HG02938 (cell line): Measurements from ENCODE around the gene MTRR.

Experiments used
- ATAC-seq: cut with Tn5 transposase; IDR thresholded peaks from one replicate; pipeline ENCODE4 v1.9.1; 2021; ENCODE audit warnings: mild to moderate bottlenecking, moderate library complexity; ENCODE audit not compliant: unreplicated experiment

Gene MTRR

DNA sequence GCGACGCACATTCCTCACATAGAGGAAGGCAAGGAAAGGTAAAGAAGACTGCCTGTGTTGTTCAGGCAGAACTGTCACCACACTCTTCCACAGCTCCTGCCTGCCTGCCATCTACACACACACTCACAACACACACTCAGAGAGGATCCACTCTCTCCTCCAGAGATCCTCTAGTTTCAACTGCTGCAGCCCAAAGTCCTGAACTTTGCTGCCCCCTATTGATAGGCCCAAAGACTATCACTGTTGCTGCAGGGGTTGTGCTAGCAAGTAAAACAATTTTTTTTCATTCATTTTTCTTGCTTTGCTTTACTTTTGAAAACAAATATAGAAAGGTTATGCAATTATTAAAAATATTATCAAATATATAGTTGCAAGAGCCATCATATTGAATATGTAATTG lies 12.1 kb upstream of the MTRR start:
- ATAC-seq = no peak

DNA sequence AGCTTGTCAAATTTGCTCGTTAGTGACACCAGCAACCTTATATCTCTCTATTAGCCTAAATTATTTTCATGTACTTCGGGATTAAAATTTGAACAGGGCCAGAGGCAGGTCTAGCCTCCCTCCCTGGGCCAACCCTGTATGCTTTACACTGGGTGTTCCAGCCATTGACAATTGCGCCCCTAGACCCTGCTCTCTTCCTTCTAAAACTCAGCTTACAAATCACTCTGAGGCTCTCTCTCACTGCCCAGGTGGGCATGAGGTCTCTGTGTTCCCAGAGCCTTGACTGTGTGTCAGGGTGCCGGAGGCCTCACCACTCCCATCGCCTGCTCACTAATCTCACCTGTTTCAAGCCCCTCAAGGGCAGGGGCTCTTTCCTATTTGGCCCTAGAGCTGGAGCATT lies 11.6 kb upstream of the MTRR start:
- no peak for ATAC-seq

DNA sequence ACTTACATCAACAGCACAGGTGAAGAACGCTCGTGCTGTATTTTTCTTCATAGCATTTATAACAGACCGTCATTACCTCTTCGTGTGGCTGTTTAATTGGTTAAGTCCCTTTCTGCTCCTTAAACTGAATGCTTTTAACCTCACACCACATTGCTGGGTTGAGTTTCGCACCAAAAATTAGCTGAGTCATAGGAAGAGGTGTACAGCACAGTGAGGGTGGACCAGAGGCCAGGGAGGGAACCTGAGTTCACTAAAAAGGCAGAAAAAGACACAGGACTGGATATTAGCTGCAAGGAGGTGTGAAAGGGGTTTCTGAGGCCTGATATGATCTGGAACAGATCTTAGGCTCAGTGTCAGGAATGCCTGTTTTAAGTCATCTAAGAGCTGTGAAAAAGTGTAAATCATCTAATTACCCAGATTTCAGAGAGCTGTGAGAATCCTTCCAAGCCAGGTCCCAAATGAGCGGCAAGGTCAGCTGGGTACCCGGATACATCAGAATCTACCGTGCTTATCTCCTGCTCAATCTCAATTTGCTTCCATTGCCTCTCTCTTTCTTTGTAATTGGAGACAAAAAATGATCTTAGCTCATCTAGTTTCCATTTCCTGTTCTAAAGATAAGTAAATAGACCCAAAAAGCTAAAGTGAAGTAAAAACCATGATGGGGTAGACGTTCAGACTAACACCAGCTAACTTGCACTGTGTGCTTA lies 10.9 kb upstream of the MTRR start:
- ATAC-seq = no peak

DNA sequence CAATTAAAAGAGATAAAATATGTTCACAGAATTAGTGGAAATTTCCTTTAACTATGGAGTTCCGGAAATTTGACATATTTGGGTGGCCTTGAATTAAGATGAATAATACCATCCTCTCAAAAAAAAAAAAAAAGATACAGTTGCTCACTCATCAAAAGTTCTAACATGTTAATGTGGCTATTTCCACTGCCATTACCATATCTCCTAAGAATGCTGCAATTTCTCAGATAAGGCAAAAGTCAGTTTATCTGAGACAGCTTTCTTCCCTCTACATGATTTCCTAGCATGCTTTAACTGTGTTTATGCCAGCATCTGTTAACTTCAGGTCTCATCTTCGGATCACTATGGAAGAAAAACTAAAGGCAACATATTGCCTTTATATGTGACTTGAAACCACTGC lies 2.8 kb upstream of the MTRR start:
- no peak for ATAC-seq

DNA sequence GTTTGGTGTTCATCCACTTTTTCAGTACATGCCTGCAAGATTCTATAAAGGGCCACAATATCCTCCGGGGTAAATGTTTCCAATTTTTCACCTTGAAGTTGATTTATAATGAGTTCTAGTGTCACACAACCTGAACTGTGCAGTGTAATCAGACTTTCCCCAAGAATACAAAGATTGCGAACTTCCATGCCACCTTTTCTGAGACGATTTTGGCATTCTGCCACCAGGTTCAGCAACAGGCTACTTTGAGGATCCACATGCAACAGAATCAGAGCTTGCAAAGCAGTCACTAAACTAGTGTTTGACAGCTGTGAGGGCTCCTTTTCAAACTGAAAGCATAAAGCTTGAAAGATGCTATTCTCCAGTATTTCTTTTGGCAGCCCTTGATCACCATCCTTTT lies 1.7 kb upstream of the MTRR start:
- no peak for ATAC-seq

DNA sequence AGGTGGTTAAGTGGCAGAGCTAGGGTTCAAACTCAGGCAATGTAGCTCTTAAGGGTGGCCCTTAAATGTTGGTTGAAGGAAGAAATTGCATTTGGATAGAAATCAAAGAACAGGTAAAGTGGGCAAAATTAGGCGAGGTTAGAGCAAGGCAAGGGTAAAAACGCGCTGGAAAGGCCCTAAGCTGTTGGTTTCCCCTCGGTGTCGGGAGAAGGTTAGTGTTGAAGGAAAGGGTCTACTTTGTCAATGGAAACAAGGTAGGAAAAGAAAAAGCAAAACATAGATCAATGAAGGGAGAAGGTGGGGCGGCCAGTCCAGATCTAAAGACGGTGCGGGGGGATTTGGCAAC lies 548 bp upstream of the MTRR start:
- peak; percentile 0 for ATAC-seq

DNA sequence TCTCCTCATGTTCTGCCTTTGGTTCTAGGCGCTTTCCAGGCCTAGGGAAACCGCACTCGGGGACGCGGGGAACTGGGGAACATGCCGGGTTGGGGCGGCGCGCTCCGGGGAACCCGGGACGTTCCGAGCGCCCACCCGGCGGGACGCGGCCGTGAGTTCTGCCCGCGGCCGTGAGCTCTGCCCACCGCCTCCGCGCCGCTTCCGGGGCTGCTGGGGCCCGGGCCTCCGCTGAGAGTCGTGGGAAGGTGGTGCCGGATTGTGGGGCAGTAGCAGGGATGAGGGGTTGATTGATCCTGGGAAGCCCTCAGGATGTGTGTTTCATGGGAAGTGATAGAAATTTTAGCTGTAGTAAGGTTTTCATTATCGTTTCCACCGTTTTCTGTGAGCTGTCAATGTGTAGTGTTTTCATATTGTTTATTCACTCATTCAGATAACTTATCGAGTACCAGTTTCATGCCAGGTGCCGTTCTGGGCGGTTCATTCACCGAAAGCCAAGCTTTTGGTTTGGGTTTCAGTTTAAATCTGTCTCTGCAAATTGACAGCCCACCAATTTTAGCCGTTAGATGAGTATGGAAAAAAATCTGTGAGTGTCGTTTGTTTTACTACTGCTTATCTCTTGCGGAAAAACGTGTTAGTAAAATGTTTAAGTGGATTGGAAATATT lies 657 bp downstream of the MTRR start:
- ATAC-seq = peak; percentile 27

DNA sequence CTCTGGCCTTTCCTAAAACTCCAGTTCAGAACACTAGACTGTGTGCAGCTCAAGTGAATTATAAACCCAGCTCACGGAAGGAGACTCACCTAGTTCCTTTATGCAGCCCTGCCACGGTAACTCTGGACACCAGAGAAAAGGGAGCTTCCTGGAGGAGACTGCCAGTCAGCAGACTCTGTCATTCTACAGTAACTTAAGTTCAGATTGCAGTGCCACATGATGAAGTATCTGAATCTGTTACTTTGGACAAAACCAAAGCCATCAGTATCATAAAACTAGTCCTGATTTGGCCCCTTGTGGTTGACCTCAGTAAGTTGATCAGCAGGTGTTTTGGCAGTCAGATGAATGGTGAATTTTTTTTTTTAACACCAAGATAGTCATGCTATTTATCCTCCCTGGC lies 2.7 kb downstream of the MTRR start:
- ATAC-seq = no peak

DNA sequence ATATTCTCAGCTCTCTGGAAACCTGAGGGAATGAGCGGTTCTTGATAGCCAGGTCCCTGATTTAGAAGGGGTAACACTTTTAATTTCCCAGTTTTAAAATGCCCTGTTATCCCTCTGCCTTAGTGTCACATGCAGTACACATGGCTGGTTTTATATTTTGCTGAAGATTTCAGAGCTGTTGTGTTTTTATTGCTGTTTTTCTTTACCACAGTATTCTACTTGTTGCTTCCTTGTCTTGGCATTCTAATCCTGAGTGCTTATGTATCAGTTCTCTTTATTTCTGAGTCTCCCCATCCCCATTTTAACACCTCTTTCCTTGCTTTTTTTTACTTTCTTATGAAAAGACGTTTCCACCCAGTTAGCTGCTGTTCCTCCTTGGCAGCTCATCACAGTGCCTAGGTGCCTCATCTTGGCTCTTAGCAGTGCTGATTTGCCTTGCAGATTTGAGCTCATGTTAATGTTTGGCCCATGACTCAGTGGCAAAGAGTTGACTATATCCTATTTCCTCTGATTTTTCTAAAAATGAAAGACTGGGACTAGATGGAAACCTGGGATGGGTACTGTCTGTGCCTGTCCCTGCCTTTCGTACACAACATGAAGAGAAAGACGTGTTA lies 3.7 kb downstream of the MTRR start:
- ATAC-seq = no peak

DNA sequence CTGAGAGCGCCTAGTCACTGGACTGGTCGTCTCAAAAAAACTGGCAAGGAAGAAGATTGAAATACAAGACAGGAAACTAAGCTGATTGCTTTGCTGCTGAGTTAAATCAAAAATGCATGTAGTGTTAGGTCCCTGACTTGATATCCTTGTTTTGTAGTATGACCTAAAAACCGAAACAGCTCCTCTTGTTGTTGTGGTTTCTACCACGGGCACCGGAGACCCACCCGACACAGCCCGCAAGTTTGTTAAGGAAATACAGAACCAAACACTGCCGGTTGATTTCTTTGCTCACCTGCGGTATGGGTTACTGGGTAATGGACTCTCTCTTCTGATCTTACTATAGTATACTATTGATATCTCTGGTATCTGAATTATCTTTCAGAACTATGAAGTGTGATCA lies 4.3 kb downstream of the MTRR start:
- ATAC-seq = no peak

DNA sequence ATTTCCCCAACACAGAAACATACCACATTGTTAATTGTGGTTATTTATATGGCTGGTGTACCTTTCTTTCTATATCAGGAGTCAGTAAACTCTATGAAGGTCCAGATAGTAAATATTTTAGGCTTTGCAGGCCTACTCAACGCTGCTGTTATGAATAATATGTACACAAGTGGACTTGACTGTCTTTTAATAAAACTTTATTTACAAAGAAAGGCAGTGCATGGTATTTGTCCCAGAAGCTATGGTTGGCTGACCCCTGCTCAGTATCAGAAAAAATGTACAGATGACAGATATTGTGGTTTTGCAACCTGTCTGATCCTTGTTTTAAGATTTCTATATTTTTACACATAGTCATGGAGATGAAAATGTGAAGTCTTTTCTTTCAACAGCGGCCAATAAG lies 5.7 kb downstream of the MTRR start:
- no peak for ATAC-seq

DNA sequence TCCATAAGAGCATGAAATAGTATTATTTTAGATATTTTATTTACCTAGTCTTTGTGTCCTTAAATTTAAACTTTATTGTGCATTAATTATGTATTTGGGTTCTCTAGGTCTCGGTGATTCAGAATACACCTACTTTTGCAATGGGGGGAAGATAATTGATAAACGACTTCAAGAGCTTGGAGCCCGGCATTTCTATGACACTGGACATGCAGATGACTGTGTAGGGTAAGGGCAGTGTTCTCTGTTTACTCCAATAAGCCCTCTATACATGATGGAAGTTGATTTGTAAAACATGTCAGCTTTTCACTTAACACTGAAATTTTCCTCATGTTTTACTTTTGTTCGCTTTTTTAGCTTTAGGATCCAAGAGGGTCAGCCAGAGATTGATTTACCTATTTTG lies 6.2 kb downstream of the MTRR start:
- no peak for ATAC-seq

DNA sequence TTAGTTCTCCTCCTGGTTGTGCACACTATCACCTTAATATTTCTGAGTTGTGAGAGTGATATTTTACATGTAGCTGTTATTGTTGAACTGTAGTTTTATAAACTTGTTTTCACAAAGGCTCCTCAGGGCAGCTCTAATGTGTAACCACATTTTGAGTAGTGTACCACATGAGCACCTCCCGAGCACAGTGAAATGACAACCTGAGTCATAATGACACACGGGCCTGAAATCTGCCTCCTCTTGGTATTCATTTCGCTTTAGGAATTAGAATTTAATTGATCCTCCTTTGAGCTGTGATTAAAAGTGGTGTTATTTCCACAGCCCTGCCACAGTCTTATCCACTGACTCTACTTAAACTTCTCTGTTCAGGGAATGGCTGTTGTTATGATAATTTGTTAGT lies 7.9 kb downstream of the MTRR start:
- ATAC-seq = peak; percentile 38

DNA sequence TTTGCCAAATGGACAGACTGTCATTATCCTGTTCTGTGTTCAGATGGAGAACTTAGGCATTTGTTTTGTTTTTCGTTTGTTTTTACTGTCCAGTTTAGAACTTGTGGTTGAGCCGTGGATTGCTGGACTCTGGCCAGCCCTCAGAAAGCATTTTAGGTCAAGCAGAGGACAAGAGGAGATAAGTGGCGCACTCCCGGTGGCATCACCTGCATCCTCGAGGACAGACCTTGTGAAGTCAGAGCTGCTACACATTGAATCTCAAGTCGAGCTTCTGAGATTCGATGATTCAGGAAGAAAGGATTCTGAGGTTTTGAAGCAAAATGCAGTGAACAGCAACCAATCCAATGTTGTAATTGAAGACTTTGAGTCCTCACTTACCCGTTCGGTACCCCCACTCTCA lies 8.9 kb downstream of the MTRR start:
- no peak for ATAC-seq

DNA sequence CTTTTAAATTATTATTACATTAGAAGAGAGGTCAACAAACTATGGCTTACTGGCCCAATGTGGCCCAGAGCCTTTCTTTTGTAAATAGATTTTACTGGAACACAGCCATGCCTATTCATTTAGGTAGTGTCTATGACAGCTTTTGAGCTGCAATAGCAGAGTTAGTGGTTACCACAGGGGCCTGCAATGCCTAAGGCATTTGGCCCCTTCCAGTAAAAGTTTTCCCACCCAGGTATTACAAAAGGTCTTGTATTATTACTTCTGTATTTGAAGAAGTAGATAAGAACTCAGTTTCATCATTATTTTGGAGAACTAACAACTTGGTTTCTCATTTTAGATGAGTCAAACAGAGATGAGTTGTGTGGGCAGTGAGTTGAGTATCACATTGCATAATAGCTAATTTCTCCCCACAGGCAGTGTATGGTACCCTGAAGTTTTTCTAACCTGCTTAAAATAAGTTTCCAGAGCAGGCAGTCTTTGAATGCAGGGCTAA lies 9.5 kb downstream of the MTRR start:
- ATAC-seq = peak; percentile 99

DNA sequence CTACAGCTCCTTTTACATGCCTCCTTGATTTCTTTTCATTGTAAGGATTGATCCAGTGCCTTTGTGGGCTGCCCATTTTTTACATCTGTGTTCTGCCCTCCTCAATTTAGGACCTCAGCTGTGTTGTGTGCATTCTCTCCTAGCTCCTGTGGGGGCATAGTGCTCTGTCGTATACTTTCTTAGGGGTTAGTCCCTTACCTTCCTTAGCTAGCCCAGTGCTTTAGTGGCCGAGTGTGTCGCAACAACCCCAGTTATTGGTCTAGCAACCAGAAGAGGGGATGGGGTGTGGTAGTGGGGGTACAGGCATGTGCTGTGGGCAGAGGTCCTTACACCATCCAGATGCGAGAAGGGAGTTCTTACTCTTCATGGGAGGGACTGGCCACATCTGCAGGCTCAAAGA lies 12.1 kb downstream of the MTRR start:
- ATAC-seq = no peak

DNA sequence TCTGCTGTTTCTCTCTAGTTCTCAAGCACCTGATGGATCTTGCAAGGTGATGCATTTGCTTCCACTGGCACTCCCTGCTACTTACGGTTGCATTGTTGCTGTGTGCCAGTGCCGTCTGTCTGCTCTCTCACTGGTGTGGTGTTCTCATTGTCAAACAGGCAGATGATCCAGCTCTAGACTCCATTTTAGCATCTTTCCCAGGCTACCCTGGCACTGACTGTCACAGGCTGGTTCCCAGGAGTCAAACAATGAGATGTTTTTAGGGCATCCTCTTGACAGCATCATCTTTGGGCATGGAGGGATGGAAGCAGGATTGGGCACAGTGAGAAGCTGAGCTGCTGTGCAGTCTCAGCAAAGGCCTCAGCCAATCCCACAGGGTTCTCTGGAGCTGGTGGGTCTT lies 12.9 kb downstream of the MTRR start:
- no peak for ATAC-seq

DNA sequence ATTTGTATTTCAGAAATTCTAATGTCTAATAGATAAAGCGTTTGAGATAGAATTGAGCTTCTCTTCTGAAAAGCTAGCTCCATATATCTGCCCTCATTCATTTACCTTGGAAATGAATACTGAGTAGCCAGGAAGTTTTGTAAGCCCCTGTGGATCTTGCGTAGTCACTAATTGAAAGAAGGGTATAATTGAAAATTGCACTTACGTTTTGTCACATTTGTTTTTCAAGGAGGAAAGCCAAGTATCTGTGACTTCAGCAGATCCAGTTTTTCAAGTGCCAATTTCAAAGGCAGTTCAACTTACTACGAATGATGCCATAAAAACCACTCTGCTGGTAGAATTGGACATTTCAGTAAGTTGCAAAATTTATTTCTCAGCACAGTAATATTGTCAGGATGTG lies 14.0 kb downstream of the MTRR start:
- ATAC-seq = no peak

DNA sequence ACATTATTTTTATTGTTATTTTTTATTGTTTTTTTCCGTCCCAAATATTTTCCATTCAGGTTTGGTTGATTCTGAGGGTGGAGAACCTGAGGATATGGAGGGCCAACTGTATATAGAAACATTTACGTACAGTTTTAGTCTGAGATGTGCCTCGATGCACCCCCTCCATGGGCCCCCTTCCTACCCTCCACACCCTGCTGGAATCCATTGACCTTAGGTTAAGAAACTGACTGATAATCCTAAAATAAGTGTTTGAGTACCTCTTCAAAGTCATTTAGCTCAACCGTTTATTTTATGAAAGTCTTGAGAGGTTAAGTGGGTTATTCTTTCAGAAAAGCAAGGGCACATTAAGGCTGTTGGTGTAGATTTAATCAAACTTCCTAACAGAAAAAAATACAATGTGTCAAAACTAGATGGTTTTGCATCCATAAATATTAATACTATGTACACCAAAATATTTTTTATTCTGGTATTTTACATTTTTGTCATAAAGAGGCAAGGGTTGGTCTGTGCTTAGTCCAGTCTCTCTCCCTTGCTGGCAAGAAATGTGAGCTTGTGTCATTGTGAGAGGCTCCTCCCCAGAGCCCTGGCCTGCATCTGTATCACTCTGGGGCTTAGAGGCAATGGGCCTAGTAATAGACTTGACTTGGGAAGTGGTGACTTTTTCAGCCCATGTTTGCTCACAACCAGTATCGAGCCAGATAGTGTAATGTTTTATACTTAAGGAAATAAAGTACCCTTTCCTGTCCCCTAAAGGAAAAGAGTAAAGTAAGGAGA lies 15.7 kb downstream of the MTRR start:
- no peak for ATAC-seq

DNA sequence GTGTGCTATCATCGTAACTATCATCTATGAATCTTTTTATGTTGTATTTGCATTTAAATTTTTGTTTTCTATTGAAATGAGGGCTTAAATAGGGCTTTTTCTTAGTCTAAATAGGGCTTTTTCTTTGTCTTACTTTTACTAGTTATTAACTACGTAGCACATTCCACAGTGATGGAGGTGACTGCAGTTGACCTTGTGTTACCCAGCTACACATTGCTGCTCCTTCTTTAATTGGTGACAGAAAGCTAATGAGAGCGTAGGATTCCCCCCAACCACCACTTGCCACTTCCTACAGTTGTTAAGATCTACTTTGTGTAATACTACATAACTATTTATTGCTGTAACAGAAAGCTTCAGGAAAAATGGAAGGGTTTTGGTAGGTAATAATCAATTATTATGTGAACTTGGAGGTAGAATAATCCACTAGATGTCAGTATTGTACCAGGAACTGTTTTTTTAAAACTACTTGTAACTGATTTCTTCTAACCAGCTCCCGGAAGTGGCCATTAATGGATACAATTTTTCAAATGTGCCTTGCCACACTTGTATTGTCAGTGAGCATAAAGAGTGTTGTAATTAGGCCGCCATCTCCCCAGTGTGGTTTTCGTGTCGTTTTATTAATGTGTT lies 18.0 kb downstream of the MTRR start:
- peak; percentile 64 for ATAC-seq

DNA sequence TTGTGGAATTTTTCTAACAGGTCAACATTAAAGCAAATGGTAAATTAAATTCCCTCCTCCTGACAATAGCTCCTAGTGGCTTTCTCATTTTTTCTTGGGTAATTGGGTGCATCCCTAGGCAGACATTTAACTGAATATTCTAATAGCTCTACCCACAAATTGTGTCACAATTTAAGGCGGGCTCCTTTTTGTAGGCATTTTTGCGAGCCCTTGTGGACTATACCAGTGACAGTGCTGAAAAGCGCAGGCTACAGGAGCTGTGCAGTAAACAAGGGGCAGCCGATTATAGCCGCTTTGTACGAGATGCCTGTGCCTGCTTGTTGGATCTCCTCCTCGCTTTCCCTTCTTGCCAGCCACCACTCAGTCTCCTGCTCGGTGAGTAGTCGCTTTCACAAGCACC lies 20.0 kb downstream of the MTRR start:
- ATAC-seq = no peak
